Mononuclear cell (primary cell): ENCODE data around the gene VSTM4. TPM values are rescaled to one million over a fixed set of nuclear protein-coding genes. Genes with fewer than 3 reads are reported as not detected.

ENCODE experiments used
- H3K27me3 ChIP-seq: 2 replicates; pipeline ENCODE4 v1.6.0; 2011; ENCODE audit warnings: low read length, control low read depth; ENCODE audit not compliant: insufficient read depth
- H3K4me1 ChIP-seq: 2 replicates; pipeline ENCODE4 v1.5.1; 2011; ENCODE audit warnings: mild to moderate bottlenecking, low read length, control low read depth; ENCODE audit not compliant: insufficient read depth
- H3K4me3 ChIP-seq: 2 replicates; pipeline ENCODE4 v1.5.1; 2011; ENCODE audit warnings: mild to moderate bottlenecking, low read length, moderate library complexity
- H3K9me3 ChIP-seq: 2 replicates; pipeline ENCODE4 v1.5.1; 2011; ENCODE audit warnings: low read depth, mild to moderate bottlenecking, control low read depth, low read length
- total RNA-seq: library from RNA; depleted of rRNA; stranded (reverse); fragments of >200 nt; gene quantifications from one replicate; pipeline ENCODE4 v1.2.3, GENCODE V29; 2012

VSTM4 gene
- total RNA-seq, 1 donor: 0.10 TPM

DNA sequence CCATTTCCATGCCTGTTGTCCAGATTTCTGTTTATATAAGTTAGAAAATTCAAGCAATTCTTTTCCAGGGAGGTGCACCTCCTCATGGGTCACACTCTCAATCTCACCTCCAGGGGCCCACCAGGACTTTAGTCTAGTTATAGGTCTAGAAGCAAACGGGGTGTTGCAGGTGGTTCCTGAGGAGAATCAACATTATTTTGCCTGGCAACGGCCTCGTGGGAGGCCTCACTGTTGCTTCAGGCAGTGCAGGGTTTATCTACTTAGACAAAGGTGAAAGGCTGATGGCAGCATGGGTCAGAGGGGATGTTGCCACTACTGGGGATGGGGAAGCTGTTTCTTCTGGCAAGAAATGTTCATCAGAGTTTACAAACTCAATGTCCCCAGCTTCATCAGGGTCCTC is 119.0 kb downstream of the VSTM4 start:
- H3K27me3 ChIP-seq: no peaks in the 10 kb centered on the region
- no peak overlapping the region for H3K4me3 ChIP-seq

DNA sequence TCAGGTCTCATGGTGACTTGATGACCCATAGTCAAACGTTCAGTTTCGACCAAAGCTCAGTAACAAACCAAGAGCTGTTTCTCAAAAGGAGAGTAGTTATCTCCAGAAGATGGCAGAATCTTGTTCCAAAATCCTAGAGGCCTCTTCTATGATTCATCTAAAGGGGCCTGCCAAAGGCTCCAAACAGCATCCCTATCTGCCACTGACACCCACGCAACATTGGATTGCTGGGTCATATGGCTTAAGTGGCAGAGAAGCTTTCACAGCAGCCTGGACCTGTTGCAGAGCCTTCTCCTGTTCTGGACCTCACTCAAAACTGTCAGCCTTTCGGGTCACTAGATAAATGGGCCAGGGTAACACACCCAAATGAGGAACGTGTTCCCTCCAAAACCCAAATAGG is 121.7 kb downstream of the VSTM4 start:
- Histone ChIP-seq H3K4me1 (no peaks in the 10 kb centered on the region), H3K27me3 (no peaks in the 10 kb centered on the region), H3K9me3 (no peaks in the 10 kb centered on the region), H3K4me3 (no peak overlapping the region)

More for the DNA sequence above, 119.0 kb downstream of the VSTM4 start:
- Histone ChIP-seq H3K4me1 (no peaks in the 10 kb centered on the region), H3K9me3 (no peaks in the 10 kb centered on the region)

DNA sequence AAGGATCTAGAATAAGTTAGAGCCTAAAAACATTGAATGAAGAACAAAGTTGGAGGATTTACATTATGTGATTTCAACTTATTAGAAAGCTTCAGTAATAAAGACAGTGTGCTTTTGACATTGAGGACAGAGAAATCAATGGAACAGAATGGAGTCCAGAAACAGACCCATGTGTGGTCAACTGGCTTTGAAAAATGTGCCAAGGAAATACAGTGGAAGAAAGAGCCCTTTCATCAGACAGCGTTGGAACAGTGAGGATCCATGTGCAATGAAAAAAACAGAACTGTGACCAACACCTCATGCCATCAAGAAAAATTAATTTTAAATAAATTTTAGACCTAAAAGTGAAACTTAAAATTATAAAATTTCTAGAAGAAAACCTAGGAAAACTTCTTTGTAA is 125.1 kb downstream of the VSTM4 start:
- Histone ChIP-seq H3K9me3 (no peaks in the 10 kb centered on the region), H3K4me3 (no peak overlapping the region), H3K4me1 (no peaks in the 10 kb centered on the region), H3K27me3 (no peaks in the 10 kb centered on the region)

DNA sequence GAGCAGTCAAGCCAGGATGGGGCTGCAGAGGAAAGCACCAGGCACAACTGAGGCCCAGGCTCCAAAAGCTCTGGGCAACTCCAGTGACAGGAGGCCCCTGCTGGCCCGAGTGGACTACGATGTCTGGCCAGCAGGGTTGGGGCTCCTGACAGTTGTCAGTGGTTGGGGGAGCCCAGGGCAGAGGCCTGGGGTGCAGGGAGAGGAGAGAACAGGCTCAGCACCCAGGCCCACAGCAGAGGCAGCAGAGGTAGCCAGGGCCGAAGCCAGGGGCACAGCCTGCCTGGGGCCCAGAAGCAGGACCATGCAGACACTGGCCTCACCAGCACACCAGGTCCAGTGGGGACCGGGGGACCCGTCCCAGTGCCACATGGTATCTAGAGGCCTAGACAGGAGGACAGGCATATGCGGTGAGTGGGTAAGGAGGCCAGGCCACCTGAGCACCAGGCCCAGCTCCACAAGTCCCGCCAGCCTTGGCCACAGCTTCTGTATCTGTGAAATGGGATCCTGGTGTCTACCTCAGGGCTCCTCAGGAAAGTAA is 129.6 kb downstream of the VSTM4 start:
- H3K4me3 ChIP-seq: no peak overlapping the region
- no peaks in the 10 kb centered on the region for H3K4me1 ChIP-seq
- H3K9me3 ChIP-seq: no peaks in the 10 kb centered on the region
- no peaks in the 10 kb centered on the region for H3K27me3 ChIP-seq

DNA sequence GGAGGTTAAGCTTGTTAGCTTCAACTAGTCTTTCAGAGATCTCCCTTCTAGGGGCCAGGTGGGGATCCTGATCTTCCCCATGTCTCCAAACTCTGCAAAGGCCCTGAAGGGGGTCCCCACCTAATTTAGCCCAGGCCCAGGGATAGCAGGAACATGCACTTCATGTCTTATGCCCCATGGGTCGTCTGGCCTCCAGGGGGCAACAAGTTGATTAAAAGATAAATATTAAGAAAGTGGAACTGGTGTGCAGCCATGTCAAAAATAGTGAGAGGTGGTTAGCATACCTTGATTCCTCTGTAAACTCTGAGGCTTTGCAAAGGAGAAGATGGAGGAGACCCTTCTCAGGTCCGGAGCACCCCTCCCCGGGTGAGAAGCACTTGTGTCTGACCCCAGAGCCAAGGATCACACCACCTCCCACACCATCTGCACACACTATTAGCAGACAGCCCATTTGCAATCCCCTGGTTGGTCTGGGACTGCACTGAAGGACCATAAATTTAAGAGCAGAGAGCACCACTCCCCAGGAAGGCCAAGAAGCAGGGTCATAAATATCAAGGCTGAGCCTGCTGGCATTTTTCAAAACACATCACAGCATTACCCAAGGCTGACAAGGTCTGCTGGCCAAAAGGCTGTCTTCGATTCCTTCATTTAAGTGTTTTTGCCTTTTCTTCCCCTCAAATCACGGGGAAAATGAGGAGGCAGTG is 131.5 kb downstream of the VSTM4 start:
- Histone ChIP-seq H3K4me3 (no peak overlapping the region), H3K9me3 (no peaks in the 10 kb centered on the region), H3K4me1 (no peaks in the 10 kb centered on the region), H3K27me3 (no peaks in the 10 kb centered on the region)

DNA sequence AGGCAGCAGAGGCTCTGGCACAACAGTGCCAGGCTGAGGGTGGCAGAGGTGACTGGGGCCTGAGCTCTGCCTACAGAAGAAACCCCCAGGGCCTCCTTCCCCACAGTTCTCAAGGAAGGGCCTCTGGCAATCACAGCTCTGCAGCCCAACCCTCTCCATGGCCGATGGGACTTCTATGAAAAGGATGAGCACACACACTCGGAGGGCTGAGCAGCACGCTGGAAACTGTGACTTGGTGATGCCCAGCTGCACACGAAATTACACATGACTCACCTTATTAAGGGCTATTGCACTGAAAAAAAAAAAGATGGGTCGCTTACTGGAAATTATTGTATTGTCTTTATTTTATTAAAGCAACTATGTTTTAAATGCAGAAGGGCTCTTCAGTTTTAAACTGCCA is 132.7 kb downstream of the VSTM4 start:
- no peak overlapping the region for H3K4me3 ChIP-seq
- no peaks in the 10 kb centered on the region for H3K27me3 ChIP-seq
- no peaks in the 10 kb centered on the region for H3K9me3 ChIP-seq
- no peaks in the 10 kb centered on the region for H3K4me1 ChIP-seq

DNA sequence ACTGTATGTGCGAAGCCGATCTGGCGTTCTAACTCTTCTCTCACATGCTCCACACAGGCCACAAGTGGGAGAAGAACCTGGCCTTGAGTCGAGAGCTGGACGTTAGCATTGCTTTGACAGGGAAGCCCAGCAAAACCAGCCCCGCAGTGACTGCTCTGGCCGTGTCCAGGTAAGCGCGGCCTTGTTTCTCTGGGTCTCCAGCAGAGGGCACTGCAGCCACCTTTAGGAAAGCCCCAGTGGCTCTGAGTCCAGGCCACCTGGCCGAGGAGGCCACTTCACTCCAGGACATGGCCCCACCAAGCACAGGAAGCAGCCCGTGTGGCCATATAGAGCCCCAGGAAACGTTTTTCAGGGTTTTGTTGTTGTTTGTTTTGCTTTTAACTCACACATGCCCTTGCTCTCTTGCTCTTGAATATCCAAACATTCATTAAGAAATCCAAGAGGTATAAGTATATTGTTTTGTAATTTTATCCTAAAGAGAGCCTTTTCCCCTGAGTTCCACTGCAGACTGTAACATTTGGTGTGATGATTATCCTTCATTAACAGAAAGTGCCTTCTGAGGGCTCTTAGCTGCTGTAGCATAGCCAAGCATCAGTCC is 133.9 kb downstream of the VSTM4 start:
- no peaks in the 10 kb centered on the region for H3K4me1 ChIP-seq

DNA sequence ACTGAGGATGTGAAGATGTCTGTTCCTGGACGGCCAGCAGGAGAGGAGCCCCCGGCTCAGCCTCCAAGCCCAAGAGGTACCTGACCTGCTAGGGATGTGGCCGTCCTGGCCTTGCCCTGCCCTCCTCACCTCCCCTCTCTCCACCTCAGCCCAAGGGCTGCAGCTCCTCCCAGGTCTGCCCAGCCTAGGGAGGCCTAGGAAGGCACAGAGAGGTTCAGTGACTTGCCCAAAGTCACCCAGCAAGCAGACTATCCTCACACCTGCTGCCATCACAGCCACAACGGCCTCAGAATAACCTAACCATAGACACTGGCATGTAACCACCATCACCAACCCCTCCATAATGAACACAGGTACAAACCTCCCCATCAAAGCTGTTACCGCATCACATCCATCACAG is 137.0 kb downstream of the VSTM4 start:
- Histone ChIP-seq H3K4me1 (no peaks in the 10 kb centered on the region), H3K4me3 (no peak overlapping the region), H3K9me3 (no peaks in the 10 kb centered on the region), H3K27me3 (no peaks in the 10 kb centered on the region)

More for the DNA sequence above, 133.9 kb downstream of the VSTM4 start:
- Histone ChIP-seq H3K27me3 (no peaks in the 10 kb centered on the region), H3K4me3 (no peak overlapping the region), H3K9me3 (no peaks in the 10 kb centered on the region)

DNA sequence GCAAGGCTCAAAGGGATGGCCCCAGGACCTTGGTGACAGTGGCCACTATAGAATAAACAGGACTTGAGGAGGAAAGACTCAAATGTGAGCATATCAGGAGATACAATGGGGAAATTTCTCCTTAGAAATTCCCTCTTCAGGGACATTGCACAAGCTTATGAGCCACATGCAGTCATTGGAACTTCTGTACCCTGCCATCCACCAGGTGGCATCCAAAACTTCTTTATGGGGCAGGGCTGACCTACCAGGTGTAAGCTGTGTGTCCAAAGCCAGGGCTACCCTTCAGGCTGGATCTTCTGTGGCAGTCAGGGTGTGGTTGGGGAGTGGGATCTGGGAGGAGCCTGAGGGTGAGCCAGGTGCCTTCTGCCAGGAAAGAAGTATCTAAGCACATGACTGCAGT is 139.1 kb downstream of the VSTM4 start:
- H3K27me3 ChIP-seq: no peaks in the 10 kb centered on the region
- H3K4me3 ChIP-seq: no peak overlapping the region
- H3K9me3 ChIP-seq: no peaks in the 10 kb centered on the region

DNA sequence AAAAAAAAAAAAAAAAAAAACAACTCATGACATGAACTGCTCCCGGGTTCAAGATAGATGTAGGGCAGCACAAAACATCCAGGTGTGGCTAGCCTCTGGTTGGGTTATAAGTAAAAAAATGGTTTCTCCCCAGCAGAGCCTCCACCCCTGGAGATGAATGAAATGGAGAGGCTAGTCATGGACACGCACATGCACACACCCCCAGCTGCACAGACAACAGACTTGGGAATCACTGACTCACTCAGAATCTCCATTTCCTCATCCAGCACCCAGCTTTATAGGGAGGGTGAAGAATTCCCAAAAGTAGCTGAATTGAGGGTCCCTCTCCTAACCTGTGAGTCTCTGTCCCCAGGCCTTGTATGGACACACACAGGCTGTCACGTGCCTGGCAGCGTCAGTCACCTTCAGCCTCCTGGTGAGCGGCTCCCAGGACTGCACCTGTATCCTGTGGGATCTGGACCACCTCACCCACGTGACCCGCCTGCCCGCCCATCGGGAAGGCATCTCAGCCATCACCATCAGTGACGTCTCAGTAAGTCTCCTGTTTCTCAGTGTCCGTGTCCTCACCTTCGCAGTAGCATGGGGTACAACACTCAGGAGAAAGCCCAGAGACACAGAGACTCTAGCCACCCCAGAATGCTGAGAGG is 140.7 kb downstream of the VSTM4 start:
- no peaks in the 10 kb centered on the region for H3K9me3 ChIP-seq
- H3K4me3 ChIP-seq: no peak overlapping the region
- H3K27me3 ChIP-seq: no peaks in the 10 kb centered on the region
- no peaks in the 10 kb centered on the region for H3K4me1 ChIP-seq

More for the DNA sequence above, 139.1 kb downstream of the VSTM4 start:
- H3K4me1 ChIP-seq: no peaks in the 10 kb centered on the region

DNA sequence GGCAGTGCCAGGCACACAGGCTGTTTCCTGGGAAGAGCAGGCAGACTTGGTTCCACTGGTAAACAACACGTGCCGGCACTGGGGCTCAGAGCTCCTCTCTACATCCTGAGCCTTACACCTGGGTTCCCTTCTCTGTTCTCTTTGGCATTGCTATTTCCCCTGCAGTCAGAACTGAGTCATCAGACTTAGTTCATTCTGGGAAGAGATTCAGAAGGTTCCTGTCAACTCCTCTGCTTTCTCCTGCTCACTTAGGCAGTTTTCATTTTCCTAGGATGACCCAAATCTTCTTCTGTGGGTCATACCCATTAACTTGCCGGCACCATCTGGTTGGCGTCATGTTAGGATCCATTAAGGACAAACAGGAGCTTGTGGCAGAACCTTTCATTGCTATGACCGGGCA is 142.3 kb downstream of the VSTM4 start:
- Histone ChIP-seq H3K4me3 (no peak overlapping the region), H3K4me1 (no peaks in the 10 kb centered on the region), H3K9me3 (no peaks in the 10 kb centered on the region), H3K27me3 (no peaks in the 10 kb centered on the region)

DNA sequence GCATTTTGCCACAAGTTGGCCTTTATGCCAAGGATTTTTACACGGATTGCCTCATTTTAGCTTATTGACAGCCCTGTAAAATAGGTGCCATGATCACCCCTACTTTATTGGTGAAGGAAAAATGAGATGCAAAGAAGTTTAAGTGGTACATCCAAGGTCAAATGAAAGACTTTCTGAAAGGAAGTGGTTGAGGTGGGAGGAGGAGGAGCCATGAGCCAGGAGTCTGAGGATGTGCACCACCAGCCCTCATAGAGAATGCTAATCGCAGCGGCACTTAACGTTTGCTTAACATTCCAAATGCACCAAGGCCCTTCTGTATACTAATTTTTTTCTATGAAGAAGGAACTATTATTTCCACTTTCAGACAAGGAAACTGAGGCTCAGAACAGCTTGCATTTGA is 144.7 kb downstream of the VSTM4 start:
- Histone ChIP-seq H3K27me3 (no peaks in the 10 kb centered on the region), H3K4me3 (no peak overlapping the region), H3K9me3 (no peaks in the 10 kb centered on the region), H3K4me1 (no peaks in the 10 kb centered on the region)

DNA sequence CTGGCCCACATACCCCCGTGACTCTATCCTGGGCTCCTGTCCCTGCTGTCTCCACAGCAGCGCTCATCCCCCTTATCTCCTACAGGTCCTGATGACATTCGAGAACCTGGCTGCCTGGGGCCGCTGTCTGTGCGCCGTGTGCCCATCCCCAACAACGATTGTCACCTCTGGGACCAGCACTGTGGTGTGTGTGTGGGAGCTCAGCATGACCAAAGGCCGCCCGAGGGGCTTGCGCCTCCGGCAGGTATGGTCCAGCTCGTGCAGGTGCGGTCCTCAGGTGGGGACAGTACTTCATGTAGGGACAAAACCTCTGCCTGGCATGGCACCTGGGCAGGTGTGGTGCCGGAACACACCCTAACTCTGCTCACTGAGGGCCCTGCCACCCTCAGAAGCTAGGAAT is 145.3 kb downstream of the VSTM4 start:
- no peak overlapping the region for H3K4me3 ChIP-seq
- H3K27me3 ChIP-seq: no peaks in the 10 kb centered on the region
- no peaks in the 10 kb centered on the region for H3K9me3 ChIP-seq
- no peaks in the 10 kb centered on the region for H3K4me1 ChIP-seq

DNA sequence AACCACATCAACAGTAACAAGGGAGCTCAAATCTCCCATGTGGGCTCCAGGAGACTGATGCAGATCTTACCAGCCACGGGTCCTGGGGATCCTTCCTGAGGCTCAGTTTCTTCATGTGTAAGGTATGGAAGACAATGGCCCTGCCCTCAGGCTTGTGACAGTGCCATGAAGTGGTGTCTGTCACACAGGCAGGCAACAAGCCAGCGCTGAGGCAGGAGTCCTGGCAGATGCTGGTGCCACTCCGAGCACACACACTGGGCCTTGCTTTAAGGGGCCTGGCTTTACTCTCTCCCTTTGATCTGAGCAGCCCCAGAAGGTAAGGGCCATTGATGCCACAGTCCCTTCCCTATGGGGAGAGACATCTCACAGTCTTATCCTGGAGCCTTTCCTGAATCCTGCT is 147.3 kb downstream of the VSTM4 start:
- no peaks in the 10 kb centered on the region for H3K27me3 ChIP-seq
- no peaks in the 10 kb centered on the region for H3K9me3 ChIP-seq
- H3K4me1 ChIP-seq: no peaks in the 10 kb centered on the region
- no peak overlapping the region for H3K4me3 ChIP-seq

DNA sequence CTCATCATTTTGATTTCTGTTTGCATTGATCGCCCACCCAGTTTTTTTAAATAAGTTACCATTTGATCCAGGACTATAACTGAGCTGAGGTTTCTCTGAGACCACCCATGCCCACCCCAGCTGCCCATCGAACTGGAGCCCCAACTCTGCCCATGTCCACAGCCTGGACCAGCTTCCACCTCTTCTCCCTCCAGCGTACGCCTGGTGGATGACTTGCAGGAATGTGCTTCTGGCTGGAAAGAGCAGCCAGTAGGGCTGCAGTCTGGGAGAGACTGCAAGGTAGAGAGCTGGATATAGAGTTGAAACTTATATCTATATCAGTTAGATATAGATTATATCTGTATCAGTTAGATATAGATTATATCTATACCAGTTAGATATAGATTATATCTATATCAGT is 149.9 kb downstream of the VSTM4 start:
- Histone ChIP-seq H3K9me3 (no peaks in the 10 kb centered on the region), H3K4me1 (no peaks in the 10 kb centered on the region), H3K4me3 (no peak overlapping the region), H3K27me3 (no peaks in the 10 kb centered on the region)
